HG02973 (cell line): Measurements from ENCODE around the gene PDZD4.
A peak's percentile ranks its signal among the peaks of the same experiment; 100 is the strongest.

Experiments used
- ATAC-seq: cut with Tn5 transposase; IDR thresholded peaks from one replicate; pipeline ENCODE4 v1.9.1; 2021; ENCODE audit warnings: moderate library complexity; ENCODE audit not compliant: unreplicated experiment

The PDZD4 gene

GRCh38 chrX:153814591-153815315 lies 15.6 kb downstream of the PDZD4 start:
- no peak for ATAC-seq

DNA sequence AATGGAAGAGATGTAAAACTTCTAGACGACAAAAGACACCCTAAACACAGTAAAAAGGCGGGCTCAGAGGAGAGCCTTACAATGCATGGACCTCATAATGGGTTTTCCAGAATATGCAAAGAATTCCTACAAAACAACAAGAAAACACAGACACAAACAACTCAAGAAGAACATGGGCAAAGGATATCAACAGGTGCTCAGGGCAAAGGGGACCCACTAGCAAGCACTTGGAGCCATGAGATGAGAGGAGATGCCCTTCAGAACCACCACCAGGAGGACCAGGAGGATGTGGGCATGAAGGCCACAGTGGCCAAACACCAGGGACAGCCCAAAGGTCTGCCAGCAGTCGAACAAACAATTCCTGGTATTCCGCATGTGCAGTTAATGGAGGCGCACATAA lies 17.2 kb downstream of the PDZD4 start:
- ATAC-seq, result no peak

DNA sequence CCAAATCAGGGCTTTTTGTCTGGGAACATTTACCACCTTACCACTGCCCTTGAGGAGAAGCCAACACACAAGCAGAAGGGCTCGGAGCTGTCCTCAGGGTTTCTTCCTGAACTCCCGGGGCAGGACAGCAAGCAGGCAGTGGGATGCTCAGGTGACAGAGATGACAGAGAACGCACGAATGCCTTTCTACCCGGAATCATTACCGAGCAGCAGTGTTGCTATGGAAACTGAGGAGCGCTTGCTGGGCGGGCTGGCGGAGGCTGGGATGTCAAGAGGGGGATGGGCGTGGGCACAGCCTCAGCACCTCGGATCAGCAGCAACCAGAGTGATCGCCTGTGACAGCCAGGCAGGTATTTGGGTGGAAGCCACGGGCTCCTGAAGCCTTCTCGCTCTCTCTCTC lies 18.1 kb downstream of the PDZD4 start:
- no peak for ATAC-seq

- no peak for ATAC-seq
These were observed 22.4 kb downstream of the PDZD4 start for GRCh38 chrX:153807976-153808375.

- ATAC-seq, result no peak
These were observed 23.3 kb downstream of the PDZD4 start for GRCh38 chrX:153806999-153807575.

DNA sequence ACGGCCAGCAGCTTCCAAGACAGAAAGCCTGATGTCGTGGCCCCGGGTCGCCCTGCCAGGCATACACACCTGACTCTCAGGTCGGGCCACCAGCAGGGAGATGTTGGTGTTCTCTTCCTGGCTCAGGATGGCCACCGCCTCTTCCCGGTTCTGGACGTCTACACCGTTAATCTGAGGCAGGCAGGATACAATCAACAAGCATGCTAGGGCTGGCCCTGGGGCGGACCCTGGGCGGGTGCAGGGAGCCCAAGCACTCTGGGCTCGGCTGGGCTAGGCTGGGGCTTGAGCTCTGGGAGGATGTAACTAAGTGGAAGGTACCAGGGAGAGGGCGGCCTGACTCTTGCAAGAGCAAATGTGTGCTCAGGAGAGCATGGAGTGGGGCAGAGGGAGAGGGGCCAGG lies 24.9 kb downstream of the PDZD4 start:
- no peak for ATAC-seq

GRCh38 chrX:153804621-153805020 lies 25.7 kb downstream of the PDZD4 start:
- ATAC-seq, result no peak

- ATAC-seq, result no peak
These were observed 26.2 kb downstream of the PDZD4 start for GRCh38 chrX:153804100-153804595.

DNA sequence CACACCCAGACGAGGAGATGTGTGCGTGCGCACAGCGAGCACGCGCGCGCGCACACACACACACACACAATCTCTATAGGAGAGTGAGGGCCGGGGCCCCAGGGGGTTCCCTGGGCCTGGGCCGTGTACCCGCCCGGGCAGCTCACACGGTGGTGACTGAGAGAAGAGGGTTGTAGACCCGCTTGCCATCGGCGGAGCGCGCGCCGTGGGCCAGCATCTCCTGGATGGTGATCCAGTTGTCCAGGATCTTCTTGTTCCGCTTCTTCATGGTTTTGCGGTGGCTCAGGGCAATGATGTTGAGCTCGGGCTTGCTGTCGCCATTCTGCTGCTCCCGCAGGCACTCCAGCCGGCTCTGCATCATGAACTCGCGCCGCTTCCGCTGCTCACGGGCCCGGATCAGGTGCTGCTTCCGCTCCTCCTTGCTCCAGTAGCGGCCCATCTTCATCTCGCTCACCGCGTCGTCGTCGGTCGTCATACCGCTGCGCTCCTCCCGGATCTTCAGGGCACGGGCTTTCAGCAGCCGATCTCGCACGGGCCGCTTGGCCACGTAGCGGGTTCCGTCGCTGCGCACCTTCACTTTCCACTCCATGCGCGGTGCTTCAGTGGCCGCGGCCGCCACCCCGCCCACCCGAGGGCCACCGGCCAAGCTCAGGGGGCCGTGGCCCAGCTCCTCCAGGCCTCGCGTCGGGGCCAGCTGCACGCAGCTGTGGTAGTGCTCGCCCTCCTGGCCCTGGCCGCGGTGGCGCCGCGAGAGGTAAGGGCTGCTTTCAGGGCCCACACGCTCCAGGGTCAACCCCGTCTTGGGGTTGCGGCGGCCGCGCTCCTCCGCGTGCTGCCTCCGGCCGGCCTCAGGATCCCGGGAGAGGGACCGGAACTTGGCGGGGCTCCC lies 26.9 kb downstream of the PDZD4 start:
- no peak for ATAC-seq

DNA sequence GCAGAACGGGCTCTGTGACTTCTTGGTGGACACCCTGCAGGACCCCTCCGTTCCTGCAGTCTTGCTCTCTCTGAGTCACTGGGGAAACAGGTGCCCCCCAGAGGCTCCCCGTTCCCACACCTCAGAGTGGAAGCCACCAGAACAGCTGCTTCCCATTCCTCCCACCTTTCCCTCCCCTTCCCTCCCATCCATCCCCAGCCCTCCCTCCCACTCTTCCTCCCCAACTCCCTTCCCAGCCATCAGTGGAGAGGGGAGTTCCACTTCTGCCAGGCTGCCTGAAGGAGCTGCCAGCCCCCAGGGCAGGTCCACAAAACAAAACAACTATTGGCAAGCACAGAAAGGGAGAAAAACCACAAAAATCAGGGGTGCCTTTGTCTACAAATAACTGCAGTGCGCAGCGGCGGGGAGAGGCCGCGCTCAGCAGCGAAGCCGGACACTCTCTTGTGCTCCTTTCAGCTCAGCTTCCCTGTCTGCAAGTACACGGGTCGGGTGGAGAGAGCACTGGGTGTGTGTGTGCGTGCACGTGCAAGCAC lies 27.8 kb downstream of the PDZD4 start:
- no peak for ATAC-seq

GRCh38 chrX:153801669-153802068 lies 28.7 kb downstream of the PDZD4 start:
- no peak for ATAC-seq

DNA sequence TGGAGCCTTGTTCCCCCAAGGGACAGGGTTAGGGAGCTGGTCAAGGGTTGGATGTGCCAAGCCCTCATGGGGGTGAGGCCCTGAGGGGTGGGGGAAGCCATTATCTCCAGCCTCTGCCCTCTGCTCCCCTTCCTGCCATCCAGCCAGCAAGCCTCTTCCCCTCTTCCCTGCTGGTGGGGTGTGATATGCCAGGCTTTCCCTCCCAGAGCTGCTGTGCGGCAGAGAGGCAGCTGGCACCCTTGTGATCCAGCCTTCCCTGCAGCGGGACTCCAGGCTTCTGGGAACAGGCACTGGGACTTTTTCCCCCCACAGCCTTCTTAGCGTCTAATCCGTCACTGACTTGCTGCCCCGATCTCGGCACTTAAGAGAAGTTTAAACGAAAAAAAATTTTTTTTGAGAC lies 29.6 kb downstream of the PDZD4 start:
- ATAC-seq, result no peak

DNA sequence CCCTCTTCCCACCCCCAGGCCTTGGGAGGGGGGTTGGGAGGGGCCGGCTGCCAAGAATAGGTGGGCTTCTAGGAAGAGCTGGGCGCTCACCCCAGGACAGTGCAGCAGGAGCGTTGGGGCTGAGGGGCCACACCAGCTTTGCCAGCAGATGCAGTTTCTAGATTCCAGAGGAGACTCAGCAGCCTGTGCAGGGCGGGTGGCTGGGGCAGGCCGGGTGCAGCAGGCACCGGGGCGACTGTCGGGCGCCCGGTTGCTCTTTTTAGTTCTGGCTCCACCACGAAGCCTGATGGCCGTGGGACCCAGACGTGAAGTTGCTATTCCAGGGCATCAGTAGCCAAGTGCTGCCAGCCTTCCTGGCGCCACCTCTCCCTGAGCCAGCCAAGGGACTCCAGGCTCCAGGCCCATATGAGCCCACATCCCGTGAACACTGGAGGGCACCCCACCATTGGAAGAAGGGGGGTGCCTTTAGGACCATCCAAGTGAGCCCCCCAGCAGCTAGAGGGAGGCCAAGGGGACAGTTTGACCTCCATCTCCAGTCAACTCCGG lies 30.1 kb downstream of the PDZD4 start:
- ATAC-seq, result no peak

GRCh38 chrX:153799326-153799725 lies 31.0 kb downstream of the PDZD4 start:
- ATAC-seq, result no peak

GRCh38 chrX:153797415-153798015 lies 32.8 kb downstream of the PDZD4 start:
- no peak for ATAC-seq

GRCh38 chrX:153794897-153795816 lies 35.2 kb downstream of the PDZD4 start:
- no peak for ATAC-seq

GRCh38 chrX:153794018-153794896 lies 36.1 kb downstream of the PDZD4 start, which contains the start of the genes IDH3G and SSR4:
Gene IDH3G, minus strand, starts transcription at chrX:153794375. Its CDS starts 49 bp downstream, at chrX:153794326.
Gene SSR4, plus strand, starts transcription at chrX:153794668. Its CDS starts 20 bp downstream, at chrX:153794688.
- peak; percentile 86 for ATAC-seq

DNA sequence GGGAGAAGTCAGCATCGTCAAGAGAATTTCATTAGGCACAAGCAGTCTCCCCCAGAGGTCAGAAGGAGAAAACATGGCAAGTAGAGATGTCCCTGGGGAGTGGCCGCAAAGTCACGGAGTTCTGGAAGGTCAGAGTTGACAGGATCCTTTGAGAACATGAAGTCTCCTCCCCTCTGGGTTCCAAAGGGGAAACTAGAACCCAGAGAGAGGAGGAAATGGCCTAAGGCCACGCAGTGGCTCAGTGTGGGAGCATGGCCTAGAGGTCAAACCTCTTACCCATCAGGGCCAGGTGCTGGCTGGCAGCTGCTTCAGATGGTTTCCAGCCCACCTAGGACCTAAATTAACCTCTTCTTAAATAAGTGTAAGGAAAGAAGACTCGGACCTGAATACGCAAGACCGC lies 37.1 kb downstream of the PDZD4 start:
- no peak for ATAC-seq
